ENCODE measurements around the gene TLR5. TPM values are rescaled to one million over a fixed set of nuclear protein-coding genes. Genes with fewer than 3 reads are reported as not detected.

Gene TLR5
- total and polyA plus RNA-seq, 2 experiments from 2014 or later: not detected

- DNase-seq: peak; percentile 71
Observed at GRCh38 chr1:223129229-223129901, 13.7 kb downstream of the TLR5 start.

GRCh38 chr1:223126741-223127140 lies 16.3 kb downstream of the TLR5 start:
- H3K79me2 ChIP-seq (ENCODE audit: insufficient read depth): no peaks in the 10 kb centered on the region
- H3K4me2 ChIP-seq (ENCODE audit: unreplicated experiment): no peak overlapping the region
- no peak overlapping the region for H3K4me3 ChIP-seq
- no peaks in the 10 kb centered on the region for H3F3A ChIP-seq (ENCODE audit: insufficient read depth)
- no peaks in the 10 kb centered on the region for H3K36me3 ChIP-seq (ENCODE audit: low read depth)
- no peak overlapping the region for H2AFZ ChIP-seq
- no peaks in the 10 kb centered on the region for H3K9me2 ChIP-seq (ENCODE audit: insufficient read depth)
- H3K9me3 ChIP-seq (ENCODE audit: low read depth): no peaks in the 10 kb centered on the region
- H4K20me1 ChIP-seq (ENCODE audit: insufficient read depth): no peaks in the 10 kb centered on the region
- in situ Hi-C loops (cut with MboI): no loop called here
- no peak for DNase-seq
- no peak overlapping the region for H3K27ac ChIP-seq
- 86 to 94% methylated on average over 1 of the region's 1 CpG for WGBS, 2 experiments (ENCODE audit: low coverage in 1 of 2, low lambda C conversion rate in 2 of 2, missing lambda C conversion rate in 2 of 2)
- TF ChIP-seq EZH2phosphoT487 (IDR thresholded peaks at IDR 0.05; ENCODE audit: insufficient read depth, low read depth): no peak
- TF ChIP-seq EZH2 (IDR thresholded peaks at IDR 0.05; ENCODE audit: insufficient read depth, poor library complexity, severe bottlenecking): no peak
- no peak overlapping the region for H3K9ac ChIP-seq
- H3K27me3 ChIP-seq (replicated peaks; ENCODE audit: insufficient read depth): peaks cover 8% of the 10 kb centered on the region; the same call in 1 of the 2 replicates
- H3K4me1 ChIP-seq (ENCODE audit: insufficient read depth): 0 out of 2 replicates have a peak, but pooled peaks cover 6% of the 10 kb centered on the region

More at GRCh38 chr1:223129229-223129901, 13.7 kb downstream of the TLR5 start:
- Histone ChIP-seq H3K27me3 (replicated peaks; ENCODE audit: insufficient read depth) (peaks cover 18% of the 10 kb centered on the region; the same call in 1 of the 2 replicates), H3K9me3 (ENCODE audit: low read depth) (no peaks in the 10 kb centered on the region), H3K9me2 (ENCODE audit: insufficient read depth) (no peaks in the 10 kb centered on the region), H3K27ac (no peak overlapping the region), H3K9ac (no peak overlapping the region), H3K4me2 (ENCODE audit: unreplicated experiment) (peak overlapping the region; percentile 96), H2AFZ (peak overlapping the region; percentile 81), H3K79me2 (ENCODE audit: insufficient read depth) (no peaks in the 10 kb centered on the region), H3K4me1 (ENCODE audit: insufficient read depth) (peaks cover 5% of the 10 kb centered on the region; the same call in 1 of the 2 replicates), H4K20me1 (ENCODE audit: insufficient read depth) (no peaks in the 10 kb centered on the region), H3K36me3 (ENCODE audit: low read depth) (no peaks in the 10 kb centered on the region), H3K4me3 (peak overlapping the region; percentile 72), H3F3A (ENCODE audit: insufficient read depth) (no peaks in the 10 kb centered on the region)
- in situ Hi-C loops (cut with MboI): no loop called here
- TF ChIP-seq EZH2 (IDR thresholded peaks at IDR 0.05; ENCODE audit: insufficient read depth, poor library complexity, severe bottlenecking): no peak
- TF ChIP-seq EZH2phosphoT487 (IDR thresholded peaks at IDR 0.05; ENCODE audit: insufficient read depth, low read depth): no peak
- WGBS, 2 experiments (ENCODE audit: low coverage in 1 of 2, low lambda C conversion rate in 2 of 2, missing lambda C conversion rate in 2 of 2): 16 to 17% methylated on average over 32 to 37 of the region's 37 CpGs

DNA sequence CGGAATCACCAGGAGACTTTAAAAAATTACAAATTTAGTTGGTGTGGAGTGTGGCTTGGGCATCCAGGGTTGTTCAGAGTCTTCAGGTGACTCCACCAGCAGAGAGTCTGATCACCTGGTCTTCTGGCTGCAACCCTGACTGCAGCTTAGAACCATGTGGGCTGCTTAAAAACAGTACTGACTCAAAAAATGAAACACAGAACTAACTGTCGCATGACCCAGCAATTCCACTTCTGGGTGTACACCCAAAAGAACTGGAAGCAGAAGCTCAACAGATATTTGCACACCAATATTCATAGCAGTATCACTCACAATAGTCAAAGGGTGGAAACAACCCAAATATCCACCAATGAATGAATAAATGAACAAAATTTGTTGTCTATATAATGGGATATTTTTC lies 17.3 kb downstream of the TLR5 start:
- 0 out of 2 replicates have a peak, but pooled peaks cover 6% of the 10 kb centered on the region for H3K4me1 ChIP-seq (ENCODE audit: insufficient read depth)
- no peaks in the 10 kb centered on the region for H3K79me2 ChIP-seq (ENCODE audit: insufficient read depth)
- H2AFZ ChIP-seq: no peak overlapping the region
- no peaks in the 10 kb centered on the region for H4K20me1 ChIP-seq (ENCODE audit: insufficient read depth)
- H3K36me3 ChIP-seq (ENCODE audit: low read depth): no peaks in the 10 kb centered on the region
- no peak overlapping the region for H3K4me2 ChIP-seq (ENCODE audit: unreplicated experiment)
- H3F3A ChIP-seq (ENCODE audit: insufficient read depth): no peaks in the 10 kb centered on the region
- WGBS, 2 experiments (ENCODE audit: low coverage in 1 of 2, low lambda C conversion rate in 2 of 2, missing lambda C conversion rate in 2 of 2): 94 to 100% methylated on average over 2 of the region's 2 CpGs
- peaks cover 8% of the 10 kb centered on the region; the same call in 1 of the 2 replicates for H3K27me3 ChIP-seq (replicated peaks; ENCODE audit: insufficient read depth)
- H3K27ac ChIP-seq: no peak overlapping the region
- H3K4me3 ChIP-seq: no peak overlapping the region
- TF ChIP-seq EZH2phosphoT487 (IDR thresholded peaks at IDR 0.05; ENCODE audit: insufficient read depth, low read depth): no peak
- TF ChIP-seq EZH2 (IDR thresholded peaks at IDR 0.05; ENCODE audit: insufficient read depth, poor library complexity, severe bottlenecking): no peak
- no peak overlapping the region for H3K9ac ChIP-seq
- in situ Hi-C loops (cut with MboI): no loop called here
- DNase-seq: no peak
- no peaks in the 10 kb centered on the region for H3K9me2 ChIP-seq (ENCODE audit: insufficient read depth)
- H3K9me3 ChIP-seq (ENCODE audit: low read depth): no peaks in the 10 kb centered on the region

GRCh38 chr1:223123011-223123610 lies 19.9 kb downstream of the TLR5 start:
- no peaks in the 10 kb centered on the region for H3F3A ChIP-seq (ENCODE audit: insufficient read depth)
- H3K36me3 ChIP-seq (ENCODE audit: low read depth): no peaks in the 10 kb centered on the region
- no peak overlapping the region for H3K27ac ChIP-seq
- no peaks in the 10 kb centered on the region for H3K9me2 ChIP-seq (ENCODE audit: insufficient read depth)
- H3K9me3 ChIP-seq (ENCODE audit: low read depth): no peaks in the 10 kb centered on the region
- H3K79me2 ChIP-seq (ENCODE audit: insufficient read depth): no peaks in the 10 kb centered on the region
- H3K4me2 ChIP-seq (ENCODE audit: unreplicated experiment): peak overlapping the region; percentile 19
- in situ Hi-C loops (cut with MboI): no loop called here
- peak overlapping the region; percentile 20; the same call in 1 of the 2 replicates for H2AFZ ChIP-seq
- H3K9ac ChIP-seq: no peak overlapping the region
- peak; percentile 8 for DNase-seq
- no peaks in the 10 kb centered on the region for H4K20me1 ChIP-seq (ENCODE audit: insufficient read depth)
- no peak for TF ChIP-seq EZH2 (IDR thresholded peaks at IDR 0.05; ENCODE audit: insufficient read depth, poor library complexity, severe bottlenecking)
- no peak for TF ChIP-seq EZH2phosphoT487 (IDR thresholded peaks at IDR 0.05; ENCODE audit: insufficient read depth, low read depth)
- no peaks in the 10 kb centered on the region for H3K27me3 ChIP-seq (replicated peaks; ENCODE audit: insufficient read depth)
- H3K4me3 ChIP-seq: 0 out of 2 replicates have a peak overlapping the region, but pooled peaks have one; percentile 32
- WGBS, 2 experiments (ENCODE audit: low coverage in 1 of 2, low lambda C conversion rate in 2 of 2, missing lambda C conversion rate in 2 of 2): 12 to 14% methylated on average over 6 of the region's 6 CpGs
- 0 out of 2 replicates have a peak, but pooled peaks cover 6% of the 10 kb centered on the region for H3K4me1 ChIP-seq (ENCODE audit: insufficient read depth)
